ENCODE measurements around the gene KDM4C. TPM values are rescaled to one million over a fixed set of nuclear protein-coding genes. Genes with fewer than 3 reads are reported as not detected.
A peak's percentile ranks its signal among the peaks of the same experiment; 100 is the strongest.

KDM4C gene
- total and polyA plus RNA-seq, 2 of the 8 experiments (the other 6 are each of a cell fraction or from before 2014, with no cell fraction given): 13.0 to 26.1 TPM

GRCh38 chr9:7053903-7054302, 296.1 kb downstream of the KDM4C start:
- Histone ChIP-seq H3K9me3 (ENCODE audit: insufficient read depth in 2 of 2, low read depth in 1 of 2, low read length in 1 of 2) (no peaks in the 10 kb centered on the region), H4K20me1 (replicated peaks in 1 of 2; ENCODE audit: control insufficient read depth in 1 of 2, insufficient read depth in 2 of 2, low read length in 2 of 2) (no peaks in the 10 kb centered on the region), H3K27me3 (replicated peaks in 1 of 4; ENCODE audit: control insufficient read depth in 3 of 4, extremely low read depth in 1 of 4, insufficient read depth in 3 of 4, low read length in 3 of 4) (no peaks in the 10 kb centered on the region), H3K14ac (ENCODE audit: insufficient read length) (no peak overlapping the region), H3K36me3 (ENCODE audit: control insufficient read depth in 2 of 4, insufficient read depth in 4 of 4, low read length in 3 of 4) (no peaks in the 10 kb centered on the region; a peak in 1 of 8 replicates), H3K4me3 (ENCODE audit: extremely low read depth in 1 of 4, insufficient read depth in 2 of 4, low read depth in 3 of 4, low read length in 4 of 4) (no peak overlapping the region), H4K8ac (ENCODE audit: extremely low read depth, insufficient read depth, low read length) (no peak overlapping the region), H3K79me2 (ENCODE audit: control insufficient read depth in 1 of 2, insufficient read depth in 2 of 2, low read length in 2 of 2) (no peaks in the 10 kb centered on the region), H2AFZ (ENCODE audit: low read length) (no peak overlapping the region), H3K9ac (replicated peaks in 1 of 4; ENCODE audit: extremely low read depth in 1 of 4, low read depth in 3 of 4, low read length in 3 of 4) (no peak overlapping the region), H3K23me2 (ENCODE audit: low read depth, low read length) (no peaks in the 10 kb centered on the region), H3K4me2 (ENCODE audit: insufficient read depth in 1 of 2, low read depth in 2 of 2, low read length in 2 of 2) (no peak overlapping the region), H2BK5ac (ENCODE audit: low read depth, low read length) (no peak overlapping the region), H2BK120ac (replicated peaks; ENCODE audit: low read depth, low read length) (no peak overlapping the region), H2BK12ac (ENCODE audit: low read depth, low read length) (no peak overlapping the region), H3K79me1 (ENCODE audit: low read depth, low read length) (no peaks in the 10 kb centered on the region), H2BK15ac (ENCODE audit: low read length) (no peak overlapping the region), H3K23ac (ENCODE audit: insufficient read length) (no peak overlapping the region), H4K91ac (replicated peaks; ENCODE audit: insufficient read length, low read length) (no peak overlapping the region), H3K4me1 (replicated peaks in 1 of 4; ENCODE audit: control insufficient read depth in 3 of 4, insufficient read depth in 4 of 4, low read length in 3 of 4) (peaks cover 0 to 6% (median 1%) of the 10 kb centered on the region in 4 experiments; a peak in 3 of 7 replicates), H2BK20ac (ENCODE audit: low read length) (no peak overlapping the region), H3K56ac (replicated peaks; ENCODE audit: insufficient read length, low read depth, low read length) (no peak overlapping the region), H4K5ac (ENCODE audit: insufficient read length, low read depth, low read length) (no peak overlapping the region), H3K27ac (ENCODE audit: low read depth, low read length) (no peak overlapping the region), H2AK5ac (ENCODE audit: low read depth, low read length) (no peak overlapping the region), H3K4ac (replicated peaks; ENCODE audit: insufficient read length, low read depth, low read length) (no peak overlapping the region), H3K18ac (ENCODE audit: extremely low read depth, low read length) (no peak overlapping the region)
- 43% methylated on average over 2 of the region's 2 CpGs; no CpG with 5 or more reads in 1 of the 2 experiments for WGBS, 2 experiments (ENCODE audit: extremely low coverage in 1 of 2, insufficient coverage in 1 of 2, insufficient read length in 1 of 2, insufficient replicate concordance in 2 of 2, low coverage in 1 of 2, low lambda C conversion rate in 2 of 2, missing lambda C conversion rate in 1 of 2)
- TF ChIP-seq CTCF (IDR thresholded peaks at IDR 0.05; ENCODE audit: control extremely low read depth in 1 of 3, insufficient read depth in 1 of 3, low read depth in 1 of 3, low read length in 3 of 3) (peak in 1 of 3 experiments; percentile 24; a peak in 1 of 4 replicates), TAF1 (IDR thresholded peaks at IDR 0.05; ENCODE audit: low read depth, low read length) (no peak), RAD21 (IDR thresholded peaks at IDR 0.05 in 1 of 2, conservative IDR thresholded peaks at IDR 0.05 in 1 of 2; ENCODE audit: low read depth in 2 of 2, low read length in 2 of 2) (no peak)
- DNase-seq (ENCODE audit: low read depth in 1 of 2, low spot score in 2 of 2) (no peak), FAIRE-seq (no peak)
- ChIA-PET CTCF (ENCODE audit: partially characterized antibody) (interaction anchor here (1.0 to 3.0 kb wide), 19 partner anchors 9 to 487 kb away, joined by 3 to 23 read pairs (median 6); no protein-coding TSS in a partner anchor), POLR2A (ENCODE audit: partially characterized antibody) (no interaction called here)

Data from H1 (cell line).